Lower leg skin (tissue), 3 donors: Measurements from ENCODE around the gene SPIRE1.

Experiments
- CTCF ChIP-seq, 3 donors: fragments of 450-650 bp; IDR thresholded peaks; one replicate each; pipeline ENCODE4 v1.5.1; 2016; ENCODE audit warnings: antibody characterized with exemption in 3 of 3, mild to moderate bottlenecking in 3 of 3, moderate library complexity in 2 of 3
- POLR2A ChIP-seq, 2 donors: fragments of 450-650 bp; IDR thresholded peaks; one replicate each; pipeline ENCODE4 v1.6.1; 2016 to 2017; ENCODE audit warnings: antibody characterized with exemption in 2 of 2, mild to moderate bottlenecking in 1 of 2, moderate library complexity in 1 of 2

GRCh38 chr18:12431561-12431960 lies 226.3 kb downstream of the SPIRE1 start:
- TF ChIP-seq CTCF (IDR thresholded peaks at IDR 0.05) (no peak), POLR2A (IDR thresholded peaks at IDR 0.05) (no peak)
